Prostate gland (tissue), 2 donors: ENCODE results near the gene POU4F3.

Experiments
- CTCF ChIP-seq, 4 experiments: fragments of 200-600 bp in 2 of 4; fragments of 450-650 bp in 2 of 4; sonication (generic) in 2 of 4; IDR thresholded peaks; 1 replicate in 3 of 4; 2 replicates in 1 of 4; pipeline ENCODE4 v1.5.1; 2016 to 2019; ENCODE audit warnings: antibody characterized with exemption in 4 of 4, mild to moderate bottlenecking in 2 of 4, moderate library complexity in 2 of 4
- POLR2A ChIP-seq: fragments of 450-650 bp; IDR thresholded peaks from one replicate; pipeline ENCODE4 v1.6.1; 2016; ENCODE audit warnings: antibody characterized with exemption, mild to moderate bottlenecking
- POLR2AphosphoS5 ChIP-seq: sonication (generic); formaldehyde crosslinking; IDR thresholded peaks from one replicate; pipeline ENCODE4 v1.6.1; 2017; ENCODE audit warnings: antibody characterized with exemption

- TF ChIP-seq CTCF (IDR thresholded peaks at IDR 0.05) (no peak), POLR2AphosphoS5 (no peak), POLR2A (no peak)
Measured at GRCh38 chr5:146290318-146290717, 48.3 kb upstream of the POU4F3 start.
